GM19452 (cell line): ENCODE measurements around the gene SMC1B.
"Not testable (repeated sequence)": the region's sequence is repeated elsewhere in the genome, so short reads cannot be mapped to it uniquely, and the experiment has no call there.

Experiments
- ATAC-seq: cut with Tn5 transposase; IDR thresholded peaks from one replicate; pipeline ENCODE4 v1.9.1; 2021; ENCODE audit not compliant: unreplicated experiment

The SMC1B gene, protein sequence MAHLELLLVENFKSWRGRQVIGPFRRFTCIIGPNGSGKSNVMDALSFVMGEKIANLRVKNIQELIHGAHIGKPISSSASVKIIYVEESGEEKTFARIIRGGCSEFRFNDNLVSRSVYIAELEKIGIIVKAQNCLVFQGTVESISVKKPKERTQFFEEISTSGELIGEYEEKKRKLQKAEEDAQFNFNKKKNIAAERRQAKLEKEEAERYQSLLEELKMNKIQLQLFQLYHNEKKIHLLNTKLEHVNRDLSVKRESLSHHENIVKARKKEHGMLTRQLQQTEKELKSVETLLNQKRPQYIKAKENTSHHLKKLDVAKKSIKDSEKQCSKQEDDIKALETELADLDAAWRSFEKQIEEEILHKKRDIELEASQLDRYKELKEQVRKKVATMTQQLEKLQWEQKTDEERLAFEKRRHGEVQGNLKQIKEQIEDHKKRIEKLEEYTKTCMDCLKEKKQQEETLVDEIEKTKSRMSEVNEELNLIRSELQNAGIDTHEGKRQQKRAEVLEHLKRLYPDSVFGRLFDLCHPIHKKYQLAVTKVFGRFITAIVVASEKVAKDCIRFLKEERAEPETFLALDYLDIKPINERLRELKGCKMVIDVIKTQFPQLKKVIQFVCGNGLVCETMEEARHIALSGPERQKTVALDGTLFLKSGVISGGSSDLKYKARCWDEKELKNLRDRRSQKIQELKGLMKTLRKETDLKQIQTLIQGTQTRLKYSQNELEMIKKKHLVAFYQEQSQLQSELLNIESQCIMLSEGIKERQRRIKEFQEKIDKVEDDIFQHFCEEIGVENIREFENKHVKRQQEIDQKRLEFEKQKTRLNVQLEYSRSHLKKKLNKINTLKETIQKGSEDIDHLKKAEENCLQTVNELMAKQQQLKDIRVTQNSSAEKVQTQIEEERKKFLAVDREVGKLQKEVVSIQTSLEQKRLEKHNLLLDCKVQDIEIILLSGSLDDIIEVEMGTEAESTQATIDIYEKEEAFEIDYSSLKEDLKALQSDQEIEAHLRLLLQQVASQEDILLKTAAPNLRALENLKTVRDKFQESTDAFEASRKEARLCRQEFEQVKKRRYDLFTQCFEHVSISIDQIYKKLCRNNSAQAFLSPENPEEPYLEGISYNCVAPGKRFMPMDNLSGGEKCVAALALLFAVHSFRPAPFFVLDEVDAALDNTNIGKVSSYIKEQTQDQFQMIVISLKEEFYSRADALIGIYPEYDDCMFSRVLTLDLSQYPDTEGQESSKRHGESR

DNA sequence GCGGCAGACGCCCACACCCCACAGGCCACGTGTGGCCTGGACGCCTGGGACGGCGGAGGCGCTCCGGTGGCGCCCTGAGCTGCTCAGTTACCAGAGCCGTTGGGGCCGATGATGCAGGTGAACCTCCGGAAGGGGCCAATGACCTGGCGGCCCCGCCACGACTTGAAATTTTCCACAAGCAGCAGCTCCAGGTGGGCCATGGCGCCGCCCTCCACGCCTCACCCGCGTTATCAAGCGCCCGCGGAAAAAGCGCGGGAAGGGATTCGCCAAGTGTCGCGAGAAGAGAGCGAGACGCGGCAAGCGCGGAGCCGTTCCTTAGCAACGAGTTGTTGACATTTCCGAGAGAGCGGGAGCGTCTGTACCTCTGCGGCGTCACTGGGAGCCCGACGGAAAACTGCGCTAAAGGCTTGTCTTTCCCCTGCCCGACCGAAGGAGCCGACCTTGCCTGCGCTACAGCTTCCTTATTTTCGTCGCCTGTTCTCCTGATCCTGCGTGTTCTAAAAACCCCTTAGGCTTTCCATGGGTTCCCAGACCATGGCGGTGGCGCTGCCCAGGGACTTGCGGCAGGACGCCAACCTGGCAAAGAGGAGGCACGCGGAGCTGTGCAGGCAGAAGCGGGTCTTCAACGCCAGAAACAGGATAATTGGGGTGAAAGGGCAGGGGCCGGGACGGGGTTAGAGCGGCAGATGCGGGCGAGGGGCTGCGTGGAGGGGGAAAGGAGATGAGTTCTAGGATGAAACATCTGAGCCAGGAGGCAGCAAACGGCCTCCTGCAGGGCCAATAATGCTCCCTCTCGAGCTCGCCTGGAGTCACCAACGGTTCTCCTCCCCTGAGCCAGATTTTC lies at the start of gene SMC1B, which contains the start of gene RIBC2:
TSS of gene SMC1B (minus strand) at position 232 of the 844 bp plus-strand sequence. CDS start at position 200, 32 bp downstream.
TSS of gene RIBC2 (plus strand) at position 326 of the 844 bp plus-strand sequence. CDS start at position 520, 194 bp downstream.
- ATAC-seq = no peak

DNA sequence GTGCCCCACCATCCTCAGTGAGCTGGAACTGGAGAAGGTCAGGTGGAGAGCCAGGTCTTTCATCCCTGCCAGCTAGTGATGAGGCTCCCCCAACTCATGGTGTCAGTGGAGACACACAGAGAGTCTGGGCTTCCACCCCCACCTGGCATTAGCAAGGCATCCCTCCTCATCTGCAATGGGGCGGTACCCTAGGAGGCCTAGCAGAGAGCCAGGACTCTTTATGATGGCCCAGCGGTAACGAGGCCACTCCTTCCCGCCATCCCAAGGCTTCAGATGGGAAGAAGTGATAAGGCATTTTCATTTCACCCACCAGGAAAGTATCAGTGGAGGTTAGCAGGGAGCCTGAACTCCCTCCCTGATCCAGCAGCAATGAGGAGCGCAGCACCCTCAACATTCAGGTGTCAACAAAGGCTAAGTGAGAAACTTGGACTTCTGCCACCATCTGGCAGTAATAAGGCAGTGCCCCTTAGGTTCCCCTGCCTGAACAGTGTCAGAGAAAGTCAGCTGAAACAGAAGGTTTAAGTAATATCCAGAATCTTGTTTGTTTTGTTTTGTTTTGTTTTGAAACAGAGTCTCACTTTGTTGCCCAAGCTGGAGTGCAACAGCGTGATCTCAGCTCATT lies 48.7 kb upstream of the SMC1B start:
- ATAC-seq = no peak

DNA sequence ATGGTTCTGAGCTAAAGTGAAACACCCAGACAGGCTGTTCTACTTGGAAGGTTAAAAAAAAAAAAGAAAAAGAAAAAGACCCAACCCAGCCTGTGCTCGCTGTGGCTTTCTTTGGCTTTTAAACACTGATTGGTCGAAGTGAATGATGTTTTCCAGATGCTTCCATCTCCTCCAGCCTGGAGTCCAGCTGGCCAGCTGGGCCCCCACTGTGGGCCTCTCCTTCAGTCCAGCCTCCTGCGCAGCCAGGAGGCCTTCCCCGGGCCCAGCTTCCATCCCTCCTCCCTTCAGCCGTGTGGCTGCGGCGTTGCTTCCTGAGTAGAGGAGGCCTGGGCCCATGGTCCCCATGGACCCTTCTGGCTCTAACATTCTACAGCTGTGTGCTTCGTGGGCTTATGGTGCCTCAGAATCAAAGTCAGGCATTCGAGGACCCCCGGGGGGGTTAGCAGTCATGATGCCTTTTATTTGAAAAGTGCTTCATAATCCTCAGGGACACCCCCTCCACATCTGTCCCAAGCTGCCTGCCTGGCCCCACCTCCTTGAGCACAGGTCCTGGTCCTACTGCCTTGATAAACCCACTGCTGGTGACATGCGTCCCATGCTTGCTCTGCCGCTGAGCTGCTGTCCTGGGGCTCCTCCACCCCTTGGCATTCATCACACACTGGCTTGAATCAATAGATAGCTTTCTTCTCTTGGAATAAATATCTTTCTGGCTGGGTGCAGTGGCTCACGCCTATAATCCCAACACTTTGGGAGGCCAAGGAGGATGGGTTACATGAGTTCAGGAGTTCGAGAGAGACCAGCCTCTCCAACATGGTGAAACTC lies 47.1 kb upstream of the SMC1B start:
- no peak for ATAC-seq

DNA sequence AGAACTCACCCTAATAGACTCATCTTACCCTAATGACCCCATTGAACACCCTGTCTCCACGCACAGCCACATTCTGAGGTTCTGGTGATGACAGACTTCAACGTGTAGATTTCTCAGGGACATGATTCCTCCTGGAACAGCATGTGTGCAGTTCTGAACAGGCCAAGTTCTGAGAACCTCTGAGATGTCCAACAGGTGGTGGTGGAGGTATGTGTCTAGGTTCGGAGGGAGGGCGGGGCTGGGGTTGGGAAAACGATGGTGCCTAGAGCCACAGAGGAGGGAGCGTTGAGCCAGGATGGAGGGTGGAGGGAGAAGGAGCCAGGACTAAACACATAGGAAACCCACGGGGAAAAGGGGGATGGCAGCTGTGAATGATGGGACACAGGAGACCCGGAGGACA lies 45.8 kb upstream of the SMC1B start:
- ATAC-seq = no peak

DNA sequence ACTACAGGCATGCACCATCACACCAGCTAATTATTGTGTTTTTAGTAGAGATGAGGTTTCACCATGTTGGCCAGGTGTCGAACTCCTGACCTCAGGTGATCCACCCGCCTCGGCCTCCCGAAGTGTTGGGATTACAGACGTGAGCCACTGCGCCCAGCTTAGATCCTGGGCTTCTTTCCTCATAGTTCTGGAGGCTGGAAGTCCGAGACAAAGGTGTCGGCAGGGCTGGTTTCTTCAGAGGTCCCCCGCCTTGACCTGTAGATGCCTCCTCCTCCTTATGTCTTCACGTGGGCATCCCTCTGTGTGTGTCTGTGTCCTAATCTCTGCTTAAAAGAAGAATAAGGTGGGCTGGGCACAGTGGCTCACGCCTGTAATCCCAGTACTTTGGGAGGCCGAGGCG lies 45.1 kb upstream of the SMC1B start:
- no peak for ATAC-seq

DNA sequence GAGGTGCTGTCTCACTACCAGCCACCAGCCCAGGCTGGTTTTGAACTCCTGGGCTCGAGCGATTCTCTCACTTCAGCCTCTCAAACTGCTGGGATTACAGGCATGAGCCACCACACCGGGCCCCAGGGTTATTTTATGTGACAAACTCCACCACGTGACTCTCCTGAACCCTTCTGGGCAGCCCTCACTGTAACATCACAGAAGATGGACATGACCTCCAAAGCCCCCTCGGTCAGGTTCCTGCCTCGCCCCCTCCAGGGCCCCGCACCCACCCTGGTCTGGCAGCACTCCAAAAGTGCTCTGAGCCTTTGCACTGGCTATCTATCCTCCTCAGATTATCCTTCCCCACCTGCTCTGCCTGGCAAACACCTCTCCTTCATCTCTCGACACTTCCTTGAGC lies 43.4 kb upstream of the SMC1B start:
- no peak for ATAC-seq

DNA sequence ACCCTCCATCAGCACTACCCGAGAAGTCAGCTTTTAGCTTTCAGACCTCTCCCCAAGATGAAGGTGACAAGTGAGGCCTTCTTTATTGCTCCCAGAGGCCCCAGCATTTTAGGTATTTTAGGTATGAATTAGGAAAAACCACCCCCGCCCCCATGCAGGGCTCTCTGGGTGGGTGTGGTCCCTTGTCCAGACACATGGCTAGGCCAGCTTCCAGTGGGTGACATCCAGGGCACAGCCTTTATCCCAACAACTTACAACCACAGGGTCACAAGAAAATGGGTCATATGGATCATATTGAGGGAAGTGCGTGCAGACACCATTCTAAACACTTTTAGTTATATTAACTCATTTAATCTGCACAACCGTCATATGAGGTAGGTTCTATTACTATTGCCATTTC lies 42.2 kb upstream of the SMC1B start:
- no peak for ATAC-seq

DNA sequence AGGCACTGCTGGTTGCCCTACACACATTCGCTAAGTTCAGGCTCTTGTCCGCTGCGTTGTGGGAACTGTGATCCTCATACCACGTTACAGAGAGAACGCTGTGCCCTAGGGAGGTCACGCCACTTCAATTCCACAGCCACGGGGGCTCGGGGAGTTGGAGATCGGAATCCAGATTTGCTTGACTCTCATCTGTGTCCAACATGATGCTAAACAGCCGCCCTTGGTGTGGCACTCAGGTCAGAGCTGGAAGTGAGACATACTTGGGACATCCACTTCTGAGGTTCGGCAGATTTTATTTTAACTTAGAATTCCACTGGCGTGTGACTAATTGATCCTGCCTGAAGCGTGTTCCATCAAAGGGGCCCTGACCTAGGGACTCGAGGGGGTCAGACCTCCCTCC lies 41.8 kb upstream of the SMC1B start:
- no peak for ATAC-seq

DNA sequence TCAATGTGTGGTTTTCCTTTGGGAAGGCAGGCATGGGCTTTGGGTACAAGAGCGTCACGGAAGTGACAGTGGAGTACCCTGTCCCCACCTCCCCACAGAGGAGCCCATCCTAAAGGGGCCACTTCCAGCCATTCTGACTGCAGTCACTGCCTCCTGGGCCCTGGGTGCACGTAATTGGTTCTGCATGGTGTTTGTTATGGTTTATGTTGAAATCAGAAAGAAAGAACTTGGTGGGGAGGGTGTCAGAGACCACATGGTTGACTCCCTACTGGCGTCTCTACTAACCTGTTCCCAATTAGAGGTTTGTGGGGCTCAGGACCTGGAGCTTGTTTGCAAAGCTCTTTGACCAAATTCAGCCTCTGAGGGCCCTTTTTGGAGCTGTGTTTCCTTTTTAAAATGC lies 40.9 kb upstream of the SMC1B start:
- no peak for ATAC-seq

DNA sequence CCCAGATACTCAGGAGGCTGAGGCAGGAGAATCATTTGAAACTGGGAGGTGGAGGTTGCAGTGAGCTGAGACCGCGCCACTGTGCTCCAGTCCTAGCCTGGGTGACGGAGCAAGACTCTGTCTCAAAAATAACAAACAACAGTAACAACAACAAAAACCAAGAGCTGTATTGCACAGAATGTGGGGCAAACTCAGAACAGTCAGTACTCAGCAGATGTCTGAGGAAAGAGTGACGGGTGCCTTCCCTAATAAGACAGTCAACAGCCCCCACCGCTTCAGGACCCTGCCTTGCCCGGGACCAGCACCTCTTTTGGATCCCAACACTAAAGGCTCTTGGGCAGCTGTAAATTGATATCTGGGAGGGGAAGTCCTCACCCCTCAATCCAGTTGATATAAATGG lies 40.4 kb upstream of the SMC1B start:
- ATAC-seq = no peak

DNA sequence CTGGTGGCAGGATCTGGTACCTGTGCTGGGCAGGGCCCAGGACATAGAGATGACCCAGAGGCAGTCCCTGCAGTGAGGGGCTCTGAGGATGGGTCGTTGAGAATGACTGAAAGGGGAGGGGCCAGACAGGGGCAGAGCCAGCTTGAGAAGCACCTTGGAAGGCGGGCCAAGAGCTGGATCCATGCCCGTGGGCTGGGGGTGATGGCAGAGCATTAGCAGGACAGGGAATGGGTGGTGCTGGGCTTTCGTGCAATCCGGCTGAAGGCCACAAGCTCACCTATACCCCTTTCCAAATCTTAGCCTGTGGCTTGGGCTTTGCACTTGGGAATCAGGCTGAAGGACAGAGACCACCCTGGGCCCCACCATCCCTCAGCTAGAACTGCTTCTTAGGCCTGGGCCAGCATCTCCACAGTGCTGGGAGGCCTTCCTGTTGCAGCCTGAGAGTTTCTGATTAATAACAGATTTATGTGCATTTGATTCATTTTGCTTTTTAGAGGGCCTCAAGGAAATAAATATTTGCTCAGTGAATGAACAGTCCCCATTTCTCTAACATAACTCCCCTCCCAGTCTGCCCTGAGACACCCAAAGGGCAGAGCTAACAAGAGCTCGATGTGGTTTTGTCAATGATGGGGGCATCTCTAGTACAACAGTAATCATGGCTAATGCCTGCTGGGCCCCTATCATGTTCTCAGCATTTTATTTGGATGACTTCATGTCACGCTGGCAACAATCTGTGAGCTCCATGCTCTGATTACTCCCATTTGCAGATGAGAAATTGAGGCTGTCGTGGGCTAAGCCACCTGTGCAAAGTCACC lies 39.4 kb upstream of the SMC1B start:
- no peak for ATAC-seq

DNA sequence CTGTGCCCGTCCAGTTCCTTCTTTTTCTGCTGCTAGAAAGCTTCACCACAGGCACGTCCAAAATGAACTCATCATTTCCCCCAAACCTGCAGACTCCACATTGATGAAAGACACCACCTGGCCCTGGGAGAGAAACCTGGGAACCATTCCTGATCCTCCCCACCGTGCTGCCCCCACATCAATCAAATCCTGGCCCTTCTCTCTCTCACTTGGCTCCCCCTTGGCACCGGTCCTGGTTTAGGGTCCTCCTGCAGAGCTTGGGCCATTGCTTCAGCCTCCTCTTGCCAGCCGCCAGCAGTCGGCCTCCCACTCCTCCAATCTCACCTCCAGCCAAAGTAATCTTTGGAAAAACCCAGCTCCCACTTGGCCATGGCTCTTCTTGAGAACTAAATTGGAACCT lies 38.6 kb upstream of the SMC1B start:
- ATAC-seq = no peak

DNA sequence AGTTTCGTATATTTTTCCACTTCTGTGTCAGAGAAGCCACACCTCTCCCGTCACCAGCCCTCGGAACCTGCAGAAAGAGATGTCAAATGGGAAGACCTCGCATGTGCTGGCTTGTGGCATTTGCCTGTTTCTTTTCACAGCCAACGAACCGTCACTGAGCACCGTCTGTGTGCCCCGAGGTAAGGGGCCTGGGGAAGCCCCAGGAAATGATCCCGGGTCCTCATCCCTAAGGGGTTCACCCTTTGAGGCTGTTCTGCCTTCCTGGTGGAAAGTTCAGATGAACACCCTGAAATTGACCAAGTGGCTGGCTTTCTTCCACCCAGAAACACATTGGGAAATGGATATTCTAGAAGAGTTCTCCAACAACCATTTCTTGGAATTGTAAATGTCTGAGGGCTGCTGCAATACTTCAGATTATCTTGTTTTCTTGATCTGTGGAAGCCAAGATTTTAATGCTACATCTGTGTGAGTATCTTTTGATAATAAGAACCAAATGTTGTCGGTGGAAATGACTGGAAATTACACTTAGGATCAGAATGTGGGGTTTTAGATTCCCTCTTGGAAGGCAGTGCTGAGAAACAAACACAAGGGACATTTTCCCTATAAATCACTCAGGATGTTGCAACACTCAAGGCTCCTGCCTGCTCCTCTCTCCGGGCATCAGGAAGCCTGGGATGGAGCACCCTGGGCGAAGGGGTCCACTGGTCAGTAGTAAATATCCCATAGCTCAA lies 37.7 kb upstream of the SMC1B start:
- no peak for ATAC-seq

DNA sequence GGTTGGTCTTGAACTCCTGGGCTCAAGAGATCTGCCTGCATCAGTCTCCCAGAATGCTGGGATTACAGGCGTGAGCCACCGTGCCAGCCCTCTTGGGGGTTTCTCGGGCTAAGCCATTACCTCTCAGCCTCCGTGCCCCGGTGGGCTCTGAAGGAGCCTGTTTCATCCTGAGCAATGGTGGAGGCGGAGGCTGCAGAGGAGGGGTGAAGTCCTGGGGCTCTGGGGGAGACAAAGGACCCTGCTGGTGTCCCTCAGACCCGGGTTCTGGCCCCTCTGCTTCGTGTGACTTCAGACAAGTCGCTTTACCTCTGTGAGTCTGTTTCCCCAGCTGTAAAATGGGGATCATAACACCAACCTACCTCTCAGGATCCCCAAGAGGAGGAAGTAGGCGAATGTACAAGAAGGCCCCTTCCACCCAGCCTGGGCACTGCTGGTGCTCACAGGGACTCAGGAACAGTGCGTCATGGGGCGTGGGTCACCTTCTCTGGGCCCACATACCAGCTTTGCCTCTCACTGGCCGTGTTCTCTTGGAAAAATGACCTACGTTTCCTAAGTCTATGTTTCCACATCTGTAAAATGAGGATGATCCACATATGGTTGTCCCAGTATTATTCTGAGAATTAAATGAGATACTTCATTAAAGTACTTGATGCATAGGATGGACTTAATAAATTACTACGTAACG lies 36.8 kb upstream of the SMC1B start:
- no peak for ATAC-seq

DNA sequence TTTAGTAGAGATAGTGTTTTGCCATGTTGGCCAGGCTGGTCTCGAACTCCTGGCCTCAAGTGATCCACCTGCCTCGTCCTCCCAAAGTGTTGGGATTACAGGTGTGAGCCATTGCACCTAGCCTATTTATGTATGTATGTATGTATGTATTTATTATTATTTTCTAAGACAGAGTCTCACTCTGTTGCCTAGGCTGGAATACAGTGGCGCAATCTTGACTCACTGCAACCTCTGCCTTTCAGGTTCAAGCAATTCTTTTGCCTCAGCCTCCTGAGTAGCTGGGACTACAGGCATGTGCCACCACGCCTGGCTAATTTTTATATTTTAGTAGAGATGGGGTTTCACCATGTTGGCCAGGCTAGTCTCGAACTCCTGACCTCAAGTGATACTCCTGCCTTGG lies 36.0 kb upstream of the SMC1B start:
- not testable (repeated sequence) for ATAC-seq

DNA sequence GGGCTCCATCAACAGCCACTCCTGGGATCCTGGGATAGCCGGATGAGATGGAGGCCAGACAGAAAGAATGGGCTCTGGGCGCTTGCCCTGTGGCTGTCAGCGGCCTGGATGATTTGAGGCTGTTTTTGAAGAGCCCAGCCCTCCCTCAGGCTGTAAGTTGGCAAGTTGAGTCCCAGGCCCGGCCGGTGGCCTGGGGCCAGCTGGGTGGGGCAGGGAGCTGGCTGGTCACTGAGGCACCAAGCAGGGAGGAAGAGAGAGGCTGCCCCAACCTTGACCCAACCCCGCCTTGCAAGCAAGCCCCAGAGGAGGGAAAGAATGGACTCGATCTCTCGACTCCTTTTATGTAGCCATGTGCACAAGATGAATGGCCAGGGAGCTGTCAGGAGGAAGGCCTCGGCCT lies 35.0 kb upstream of the SMC1B start:
- ATAC-seq = no peak

DNA sequence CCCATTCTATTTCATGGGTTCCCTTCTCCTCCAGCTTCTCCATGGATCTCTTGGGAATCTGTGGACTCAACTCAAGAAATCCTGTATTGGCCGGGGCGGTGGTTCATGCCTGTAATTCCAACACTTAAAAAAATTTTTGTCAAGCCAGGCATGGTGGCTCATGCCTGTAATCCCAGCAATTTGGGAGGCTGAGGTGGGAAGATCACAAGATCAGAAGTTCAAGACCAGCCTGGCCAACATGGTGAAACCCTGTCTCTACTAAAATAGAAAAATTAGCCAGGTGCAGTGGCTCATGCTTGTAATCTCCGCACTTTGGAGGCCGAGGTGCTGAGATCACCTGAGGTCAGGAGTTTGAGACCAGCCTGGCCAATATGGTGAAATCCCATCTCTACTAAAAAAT lies 34.2 kb upstream of the SMC1B start:
- not testable (repeated sequence) for ATAC-seq
